Panc1 (cell line): ENCODE results near the gene CAMK2B.

Experiments used
- POLR2AphosphoS5 ChIP-seq: IDR thresholded peaks from 2 replicates; pipeline ENCODE4 v1.6.1; 2012; ENCODE audit warnings: mild to moderate bottlenecking, low read depth, low read length, moderate library complexity
- SIN3A ChIP-seq: IDR thresholded peaks from 2 replicates; pipeline ENCODE4 v1.6.1; 2012; ENCODE audit warnings: low read depth, mild to moderate bottlenecking, low read length, moderate library complexity, borderline replicate concordance; ENCODE audit not compliant: insufficient read depth
- TCF7L2 ChIP-seq: IDR thresholded peaks from 2 replicates; pipeline ENCODE4 v1.6.1; 2011; ENCODE audit warnings: mild to moderate bottlenecking, low read depth, low read length, inconsistent platforms
- TF ChIP-seq, protein P1 (sequence below): fragments of 450-650 bp; IDR thresholded peaks from 2 replicates; pipeline ENCODE4 v1.5.1; 2017; ENCODE audit warnings: mild to moderate bottlenecking
- TF ChIP-seq, protein P2 (sequence below), 2 experiments: IDR thresholded peaks; 2 replicates each; pipeline ENCODE4 v1.6.1; 2011 to 2012; ENCODE audit warnings: low read depth in 2 of 2, control low read depth in 1 of 2, low read length in 1 of 2, mild to moderate bottlenecking in 1 of 2, moderate library complexity in 1 of 2; ENCODE audit not compliant: insufficient read depth in 1 of 2

DNA sequence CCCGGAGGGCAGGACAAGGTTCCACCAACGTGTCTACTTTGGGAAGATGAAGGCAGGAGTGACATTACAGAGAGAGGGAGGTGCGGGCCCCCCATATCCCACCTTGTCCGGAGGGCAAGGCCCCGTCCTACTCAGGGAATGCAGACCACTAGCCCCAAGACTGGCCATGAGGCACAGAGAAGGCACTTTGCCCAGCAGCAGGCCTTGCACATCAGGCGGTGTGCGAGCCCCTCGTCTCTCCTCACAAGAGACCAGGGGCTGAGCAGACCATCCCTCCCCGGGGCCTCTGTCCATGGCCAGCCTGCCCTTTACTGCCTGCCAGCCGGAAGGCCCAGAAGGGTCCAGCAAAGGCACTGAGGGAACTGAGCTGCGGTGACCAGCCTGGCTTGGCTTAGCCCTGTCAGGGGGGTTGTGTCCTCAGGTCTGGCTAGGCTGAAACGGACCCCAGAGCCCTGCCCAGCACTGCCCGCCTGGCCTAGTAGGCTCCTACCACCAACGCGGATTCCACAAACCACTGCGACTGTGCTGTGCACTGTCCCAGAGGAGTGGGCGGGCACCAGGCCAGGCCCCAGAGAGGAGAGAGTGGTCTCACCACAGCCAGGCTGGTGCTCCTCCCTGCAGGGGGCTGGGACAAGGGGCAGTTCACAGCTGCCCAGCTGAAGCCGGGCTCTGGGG, 16.7 kb downstream of the CAMK2B start:
- TF ChIP-seq POLR2AphosphoS5 (no peak), TCF7L2 (no peak), SIN3A (no peak)
- TF ChIP-seq, protein P1, sequence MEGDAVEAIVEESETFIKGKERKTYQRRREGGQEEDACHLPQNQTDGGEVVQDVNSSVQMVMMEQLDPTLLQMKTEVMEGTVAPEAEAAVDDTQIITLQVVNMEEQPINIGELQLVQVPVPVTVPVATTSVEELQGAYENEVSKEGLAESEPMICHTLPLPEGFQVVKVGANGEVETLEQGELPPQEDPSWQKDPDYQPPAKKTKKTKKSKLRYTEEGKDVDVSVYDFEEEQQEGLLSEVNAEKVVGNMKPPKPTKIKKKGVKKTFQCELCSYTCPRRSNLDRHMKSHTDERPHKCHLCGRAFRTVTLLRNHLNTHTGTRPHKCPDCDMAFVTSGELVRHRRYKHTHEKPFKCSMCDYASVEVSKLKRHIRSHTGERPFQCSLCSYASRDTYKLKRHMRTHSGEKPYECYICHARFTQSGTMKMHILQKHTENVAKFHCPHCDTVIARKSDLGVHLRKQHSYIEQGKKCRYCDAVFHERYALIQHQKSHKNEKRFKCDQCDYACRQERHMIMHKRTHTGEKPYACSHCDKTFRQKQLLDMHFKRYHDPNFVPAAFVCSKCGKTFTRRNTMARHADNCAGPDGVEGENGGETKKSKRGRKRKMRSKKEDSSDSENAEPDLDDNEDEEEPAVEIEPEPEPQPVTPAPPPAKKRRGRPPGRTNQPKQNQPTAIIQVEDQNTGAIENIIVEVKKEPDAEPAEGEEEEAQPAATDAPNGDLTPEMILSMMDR: no peak
- TF ChIP-seq, protein P2, sequence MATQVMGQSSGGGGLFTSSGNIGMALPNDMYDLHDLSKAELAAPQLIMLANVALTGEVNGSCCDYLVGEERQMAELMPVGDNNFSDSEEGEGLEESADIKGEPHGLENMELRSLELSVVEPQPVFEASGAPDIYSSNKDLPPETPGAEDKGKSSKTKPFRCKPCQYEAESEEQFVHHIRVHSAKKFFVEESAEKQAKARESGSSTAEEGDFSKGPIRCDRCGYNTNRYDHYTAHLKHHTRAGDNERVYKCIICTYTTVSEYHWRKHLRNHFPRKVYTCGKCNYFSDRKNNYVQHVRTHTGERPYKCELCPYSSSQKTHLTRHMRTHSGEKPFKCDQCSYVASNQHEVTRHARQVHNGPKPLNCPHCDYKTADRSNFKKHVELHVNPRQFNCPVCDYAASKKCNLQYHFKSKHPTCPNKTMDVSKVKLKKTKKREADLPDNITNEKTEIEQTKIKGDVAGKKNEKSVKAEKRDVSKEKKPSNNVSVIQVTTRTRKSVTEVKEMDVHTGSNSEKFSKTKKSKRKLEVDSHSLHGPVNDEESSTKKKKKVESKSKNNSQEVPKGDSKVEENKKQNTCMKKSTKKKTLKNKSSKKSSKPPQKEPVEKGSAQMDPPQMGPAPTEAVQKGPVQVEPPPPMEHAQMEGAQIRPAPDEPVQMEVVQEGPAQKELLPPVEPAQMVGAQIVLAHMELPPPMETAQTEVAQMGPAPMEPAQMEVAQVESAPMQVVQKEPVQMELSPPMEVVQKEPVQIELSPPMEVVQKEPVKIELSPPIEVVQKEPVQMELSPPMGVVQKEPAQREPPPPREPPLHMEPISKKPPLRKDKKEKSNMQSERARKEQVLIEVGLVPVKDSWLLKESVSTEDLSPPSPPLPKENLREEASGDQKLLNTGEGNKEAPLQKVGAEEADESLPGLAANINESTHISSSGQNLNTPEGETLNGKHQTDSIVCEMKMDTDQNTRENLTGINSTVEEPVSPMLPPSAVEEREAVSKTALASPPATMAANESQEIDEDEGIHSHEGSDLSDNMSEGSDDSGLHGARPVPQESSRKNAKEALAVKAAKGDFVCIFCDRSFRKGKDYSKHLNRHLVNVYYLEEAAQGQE (IDR thresholded peaks at IDR 0.05; ENCODE audit: insufficient read depth in 1 of 2, low read depth in 2 of 2, low read length in 1 of 2): no peak
